GM19463 (cell line): ENCODE results near the gene FNDC11.
"Not testable (repeated sequence)": the region's sequence is repeated elsewhere in the genome, so short reads cannot be mapped to it uniquely, and the experiment has no call there.

ENCODE experiments used
- ATAC-seq: cut with Tn5 transposase; IDR thresholded peaks from one replicate; pipeline ENCODE4 v1.9.1; 2021; ENCODE audit warnings: mild to moderate bottlenecking, moderate library complexity; ENCODE audit not compliant: unreplicated experiment

Gene FNDC11

DNA sequence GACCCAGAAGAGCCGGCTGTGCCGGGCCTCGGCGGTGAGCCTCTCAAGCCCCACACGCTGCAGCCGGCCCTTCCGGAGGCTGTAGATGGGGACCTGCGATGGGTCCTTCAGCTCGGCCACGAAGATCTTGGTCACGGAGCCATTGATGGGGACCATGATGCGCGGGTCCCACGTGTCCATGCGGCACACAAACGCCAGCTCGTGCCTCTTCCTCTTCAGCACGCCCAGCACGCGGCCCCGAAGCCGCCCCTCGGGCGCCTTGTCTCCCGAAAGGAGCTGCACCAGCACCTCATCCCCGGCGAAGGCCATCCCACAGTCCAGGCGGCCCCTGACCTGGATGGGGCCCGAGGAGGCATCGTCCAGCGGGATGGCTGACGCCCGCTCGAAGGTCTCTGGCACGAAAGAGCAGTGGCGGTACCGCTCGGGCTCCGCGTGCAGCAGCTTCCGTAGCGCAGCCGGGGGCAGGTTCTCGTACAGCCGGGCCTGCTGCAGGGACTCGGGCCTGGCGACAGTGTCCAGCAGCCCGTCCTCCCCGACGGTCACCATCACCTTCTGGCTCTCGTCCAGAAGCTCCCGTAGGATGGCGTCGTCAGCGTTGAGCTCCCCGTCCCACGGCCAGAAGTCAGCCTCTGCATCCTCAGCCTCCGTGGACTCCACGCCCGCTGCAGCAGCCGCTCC lies 11.2 kb downstream of the FNDC11 start:
- ATAC-seq: no peak

GRCh38 chr20:63565699-63566335 lies 11.9 kb downstream of the FNDC11 start:
- no peak for ATAC-seq

DNA sequence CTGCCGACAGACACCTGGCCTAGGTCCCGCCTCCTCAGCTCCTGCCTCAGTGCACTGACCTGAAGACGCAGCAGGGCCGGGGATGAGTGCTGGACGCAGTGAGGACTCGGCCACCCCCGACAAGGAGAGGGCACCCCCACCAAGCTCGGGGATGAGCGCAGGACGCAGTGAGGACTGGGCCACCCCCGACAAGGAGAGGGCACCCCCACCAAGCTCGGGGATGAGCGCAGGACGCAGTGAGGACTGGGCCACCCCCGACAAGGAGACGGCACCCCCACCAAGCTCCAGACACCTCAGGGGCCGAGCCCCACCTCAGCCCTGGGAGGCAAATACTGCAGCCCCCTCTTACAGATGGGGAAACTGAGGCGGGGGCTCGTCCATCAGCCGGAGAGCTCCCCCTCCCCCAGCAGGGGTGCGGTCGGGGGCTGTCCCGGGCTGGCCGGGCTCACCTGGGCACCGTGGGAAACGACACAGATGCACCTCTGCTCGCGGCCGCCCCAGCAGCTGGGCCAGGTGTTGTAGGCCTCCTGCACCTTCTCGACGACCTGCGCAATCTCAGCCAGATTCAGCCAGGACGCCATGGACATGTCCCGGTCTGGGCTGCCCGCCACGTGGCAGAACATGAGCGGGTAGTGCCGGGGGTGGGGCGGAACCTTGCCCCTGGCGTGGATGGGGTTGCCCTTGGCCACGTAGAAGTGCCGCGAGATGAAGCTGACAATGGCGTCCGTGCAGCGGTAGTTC lies 12.6 kb downstream of the FNDC11 start:
- no peak for ATAC-seq

GRCh38 chr20:63567136-63567385 lies 13.1 kb downstream of the FNDC11 start:
- ATAC-seq: no peak

DNA sequence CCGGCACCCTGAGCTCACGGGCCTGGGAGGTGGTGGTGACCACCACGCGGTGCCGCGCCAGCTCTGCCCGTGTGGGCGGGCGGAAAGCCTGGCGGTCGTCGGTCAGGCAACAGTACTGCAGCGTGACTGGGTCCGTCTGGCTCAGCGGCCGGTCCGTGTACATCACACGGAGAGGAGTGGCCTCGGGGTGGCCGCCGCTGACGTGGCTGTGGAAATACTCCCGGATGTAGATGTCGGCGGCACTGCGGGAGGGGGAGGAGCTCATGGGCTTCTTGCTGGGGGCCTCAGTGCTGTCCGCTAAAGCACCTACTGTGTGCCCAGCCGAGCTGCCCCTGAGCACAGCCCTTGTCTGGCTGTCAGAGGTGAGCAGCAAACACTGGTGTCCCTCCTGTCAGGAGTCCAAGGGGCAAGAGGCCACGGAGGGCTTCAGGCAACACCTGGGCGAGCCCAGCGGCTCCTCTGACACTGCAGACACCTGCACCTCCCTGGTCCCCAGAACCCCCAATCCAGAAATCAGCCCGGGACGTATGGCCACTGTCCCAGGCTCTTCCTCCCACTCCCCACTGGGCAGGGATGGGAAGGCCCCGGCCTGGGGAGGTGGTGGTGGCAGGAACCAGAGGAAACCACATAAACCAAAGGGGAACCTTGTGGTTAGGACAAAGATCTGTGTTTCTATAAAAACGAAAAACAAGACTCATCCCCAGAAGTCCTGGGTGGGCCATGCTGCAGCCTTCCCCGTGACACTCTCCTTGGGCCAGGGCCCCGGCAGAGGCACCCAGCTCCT lies 13.6 kb downstream of the FNDC11 start:
- peak; percentile 70 for ATAC-seq

GRCh38 chr20:63568170-63568981 lies 14.4 kb downstream of the FNDC11 start:
- no peak for ATAC-seq

GRCh38 chr20:63568986-63569949 lies 15.3 kb downstream of the FNDC11 start:
- no peak for ATAC-seq

GRCh38 chr20:63570281-63571086 lies 16.5 kb downstream of the FNDC11 start:
- ATAC-seq: no peak

DNA sequence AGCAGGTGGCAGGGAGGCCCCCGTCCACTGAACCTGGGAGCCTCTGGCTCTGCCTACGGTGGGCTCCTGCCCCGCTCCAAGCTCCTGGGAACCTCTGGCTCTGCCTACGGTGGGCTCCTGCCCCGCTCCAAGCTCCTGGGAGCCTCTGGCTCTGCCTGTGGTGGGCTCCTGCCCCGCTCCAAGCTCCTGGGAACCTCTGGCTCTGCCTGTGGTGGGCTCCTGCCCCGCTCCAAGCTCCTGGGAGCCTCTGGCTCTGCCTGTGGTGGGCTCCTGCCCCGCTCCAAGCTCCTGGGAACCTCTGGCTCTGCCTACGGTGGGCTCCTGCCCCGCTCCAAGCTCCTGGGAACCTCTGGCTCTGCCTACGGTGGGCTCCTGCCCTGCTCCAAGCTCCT lies 17.1 kb downstream of the FNDC11 start:
- ATAC-seq: not testable (repeated sequence)

DNA sequence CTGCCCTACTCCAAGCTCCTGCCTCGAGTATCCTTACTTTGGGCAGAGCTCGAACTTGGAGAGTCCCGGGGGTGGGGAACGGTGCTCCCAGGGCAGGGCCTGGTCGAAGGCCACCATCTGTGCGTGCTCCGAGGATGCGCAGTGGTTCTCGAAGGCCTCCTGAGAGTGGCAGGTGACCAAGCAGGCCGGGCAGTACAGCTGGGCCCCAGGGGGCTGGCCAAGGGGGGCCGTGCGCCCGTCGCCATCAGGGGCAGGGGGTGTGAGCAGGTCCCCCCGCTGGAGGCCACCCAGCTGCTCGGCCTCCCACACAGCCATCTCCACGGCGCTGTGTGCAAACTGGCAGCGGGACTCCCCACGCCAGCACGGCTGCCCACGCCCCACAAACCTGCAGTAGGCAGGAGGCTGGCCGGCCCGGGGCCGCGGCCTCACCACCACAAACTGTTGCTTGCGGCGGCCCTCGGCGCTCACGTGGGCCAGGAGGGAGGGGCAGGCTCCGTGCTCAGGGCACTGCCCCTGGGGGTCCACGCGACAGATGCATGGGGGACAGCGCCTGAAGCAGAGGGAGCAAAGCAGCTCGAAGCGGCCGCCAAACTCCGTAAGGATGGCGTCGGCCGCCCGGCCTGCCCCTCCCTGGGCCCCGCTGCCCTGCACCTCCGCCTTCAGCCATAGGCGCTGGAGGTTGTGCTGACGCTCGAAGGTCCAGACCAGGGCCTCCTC lies 18.3 kb downstream of the FNDC11 start:
- ATAC-seq: no peak

DNA sequence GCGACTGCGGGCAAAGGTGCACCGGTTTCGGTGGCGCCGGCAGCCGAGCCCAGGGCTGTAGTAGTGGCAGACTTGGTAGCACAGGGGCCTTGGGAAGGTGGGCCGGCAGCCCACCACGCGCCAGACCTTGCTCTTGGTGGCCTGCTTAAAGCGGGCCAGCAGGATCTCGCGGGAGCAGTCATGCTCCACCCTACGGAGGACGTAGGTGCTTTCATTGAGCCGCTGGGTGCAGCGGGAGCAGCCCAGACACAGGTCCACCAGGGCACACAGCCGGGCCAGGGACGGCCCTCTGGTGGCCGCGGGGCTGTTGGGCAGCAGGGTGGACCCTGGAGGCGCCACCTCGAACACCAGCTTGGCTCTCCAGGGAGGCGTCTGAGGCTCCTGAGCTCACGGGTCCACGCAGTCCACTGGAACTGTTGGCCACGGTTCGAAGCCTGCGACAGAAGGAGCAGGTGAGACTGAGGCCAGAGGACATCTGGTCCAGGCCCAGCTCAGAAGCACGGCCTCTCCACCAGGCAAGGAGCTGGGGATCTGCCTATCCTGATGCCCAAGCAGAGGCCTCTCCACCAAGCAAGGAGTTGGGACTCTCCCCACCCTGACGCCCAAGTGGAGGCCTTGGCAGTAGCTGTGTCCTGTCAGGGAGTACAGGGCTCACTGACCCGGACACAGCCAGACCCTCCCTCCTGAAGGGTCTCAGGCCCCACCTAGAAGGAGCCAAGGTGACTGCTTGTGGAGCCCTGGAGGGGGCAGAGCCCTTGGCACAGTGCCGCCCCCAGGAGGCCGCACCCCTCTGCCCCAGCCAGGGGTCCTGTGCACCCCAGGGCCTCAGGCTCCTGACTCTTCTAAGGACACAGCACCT lies 19.1 kb downstream of the FNDC11 start:
- no peak for ATAC-seq

GRCh38 chr20:63573647-63574131 lies 19.7 kb downstream of the FNDC11 start:
- ATAC-seq: no peak

DNA sequence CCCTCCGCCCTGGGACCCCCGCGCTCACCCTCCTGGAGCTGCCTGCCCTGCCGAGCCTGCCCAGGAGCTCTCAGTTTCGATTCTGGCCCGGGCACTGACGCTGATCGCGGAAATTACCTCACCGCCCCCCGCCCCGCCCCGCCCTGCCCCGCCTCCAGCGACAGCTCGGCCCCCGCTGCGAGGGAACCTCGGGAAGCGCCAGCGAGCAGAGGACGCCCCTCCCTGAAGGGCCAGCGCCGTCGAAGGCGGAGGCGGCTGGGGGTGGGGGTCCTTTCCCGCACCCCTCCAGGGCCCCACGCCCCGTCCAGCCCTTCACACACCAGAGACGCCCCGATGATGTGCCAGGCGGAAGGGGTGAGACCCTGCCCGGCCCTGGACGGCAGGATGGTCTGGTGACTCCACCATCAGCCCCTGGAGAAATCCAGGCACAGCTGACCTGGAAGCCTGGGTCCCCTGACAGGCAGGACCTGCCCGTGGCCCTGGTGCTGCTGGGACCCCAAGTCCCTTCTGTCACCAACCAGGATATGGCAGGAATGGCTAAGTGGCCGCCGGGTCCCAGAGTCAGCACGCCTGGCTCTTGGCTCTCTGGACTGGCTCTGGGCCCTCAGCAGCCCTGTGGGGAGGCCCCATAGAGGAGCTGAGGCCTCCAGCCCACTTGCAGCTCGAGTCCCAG lies 20.3 kb downstream of the FNDC11 start, which contains the start of gene HELZ2:
Gene HELZ2, minus strand, starts transcription at position 84 of the 673 bp plus-strand sequence. CDS start 1,854 bp downstream, outside the sequence.
- peak; percentile 68 for ATAC-seq

DNA sequence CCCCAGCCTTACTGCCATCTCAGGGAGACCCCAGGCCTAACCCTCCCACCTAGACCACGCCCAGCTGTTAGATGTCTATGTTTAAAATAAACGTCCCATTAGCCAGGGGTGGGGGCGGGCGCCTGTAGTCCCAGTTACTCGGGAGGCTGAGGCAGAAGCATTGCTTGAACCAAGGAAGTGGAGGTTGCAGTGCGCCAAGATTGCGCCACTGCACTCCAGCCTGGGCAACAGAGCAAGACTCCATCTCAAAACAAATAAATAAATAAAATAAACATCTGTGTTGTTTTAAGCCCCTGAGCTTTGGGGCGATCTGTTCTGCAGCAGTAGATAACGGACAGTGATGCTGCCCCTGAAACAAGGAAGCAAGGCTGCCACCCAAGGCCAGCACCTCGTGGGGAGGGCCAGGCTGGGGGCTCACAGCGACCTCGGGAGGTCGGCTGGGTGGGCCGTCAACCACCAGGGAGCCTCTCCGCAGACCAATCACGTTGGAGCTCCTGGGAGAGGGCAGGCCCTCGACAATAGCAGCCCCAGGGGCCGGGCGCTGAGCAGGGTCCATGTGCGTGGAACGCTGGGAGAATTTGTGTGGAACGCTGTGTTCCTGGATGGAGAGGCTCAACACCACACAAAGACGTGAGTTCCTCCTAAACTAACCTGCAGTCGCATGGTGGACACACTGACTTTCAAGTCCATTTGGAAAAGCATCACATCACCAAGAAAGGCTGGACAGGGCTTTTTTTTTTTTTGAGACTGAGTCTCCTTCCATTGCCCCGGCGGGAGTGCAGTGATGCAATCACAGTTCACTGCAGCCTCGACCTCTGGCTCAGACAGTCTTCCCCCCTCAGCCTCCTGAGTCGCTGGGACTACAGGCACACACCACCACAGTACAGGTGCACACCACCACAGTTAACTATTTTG lies 21.1 kb downstream of the FNDC11 start:
- ATAC-seq: no peak

GRCh38 chr20:63576311-63576710 lies 22.4 kb downstream of the FNDC11 start:
- ATAC-seq: no peak
